Left ventricle myocardium inferior (tissue), 1 donor: ENCODE data around the gene INTS12. TPM values are rescaled to one million over a fixed set of nuclear protein-coding genes. Genes with fewer than 3 reads are reported as not detected.

Source experiments
- DNase-seq: peaks from one replicate; pipeline ENCODE4 v3.0.0-alpha.2; 2020
- H3K27ac ChIP-seq: fragments of 200-600 bp; replicated peaks from 2 replicates; pipeline ENCODE4 v1.8.0; 2021
- H3K27me3 ChIP-seq: fragments of 200-600 bp; 2 replicates; pipeline ENCODE4 v1.8.0; 2021; ENCODE audit warnings: low read depth
- H3K36me3 ChIP-seq: fragments of 200-600 bp; 2 replicates; pipeline ENCODE4 v1.8.0; 2021
- H3K4me1 ChIP-seq: fragments of 200-600 bp; 2 replicates; pipeline ENCODE4 v1.8.0; 2021
- H3K4me3 ChIP-seq: fragments of 200-600 bp; 2 replicates; pipeline ENCODE4 v1.8.0; 2021; ENCODE audit warnings: mild to moderate bottlenecking, moderate library complexity
- H3K9me3 ChIP-seq: fragments of 200-600 bp; replicated peaks from 2 replicates; pipeline ENCODE4 v1.8.0; 2021
- CTCF ChIP-seq: fragments of 200-600 bp; IDR thresholded peaks from 2 replicates; pipeline ENCODE4 v1.8.0; 2021; ENCODE audit warnings: antibody characterized with exemption, mild to moderate bottlenecking, borderline replicate concordance
- intact Hi-C: fragments of 100-400 bp; cut with micrococcal nuclease; formaldehyde crosslinking; loops from one replicate; pipeline ENCODE4 v1.11.0; 2022
- total RNA-seq: library from RNA; stranded (reverse); fragmentation: NEBNext Ultra II Directional; extraction: Animal tissue kit (Norgen Biotek cat#: 25700); gene quantifications from one replicate; pipeline ENCODE4 v1.2.1, GENCODE V29; 2021
- donor health status: DM: no; HTN: yes; CAD: no; lungs with severe emphysema.

The INTS12 gene
- total RNA-seq, 1 donor from 2014 or later, result 20.6 TPM

- H3K36me3 ChIP-seq, result no peaks in the 10 kb centered on the region
- no peak overlapping the region for H3K27ac ChIP-seq
- no peaks in the 10 kb centered on the region for H3K9me3 ChIP-seq
- H3K4me3 ChIP-seq, result no peak overlapping the region
- no peaks in the 10 kb centered on the region for H3K4me1 ChIP-seq
- intact Hi-C loops, result no loop called here
- TF ChIP-seq CTCF, result no peak
- no peak for DNase-seq
- H3K27me3 ChIP-seq, result no peaks in the 10 kb centered on the region
Observed at GRCh38 chr4:105651884-105652283, 56.6 kb downstream of the INTS12 start.

- H3K36me3 ChIP-seq, result no peaks in the 10 kb centered on the region
- DNase-seq, result no peak
- intact Hi-C loops, result no loop called here
- no peaks in the 10 kb centered on the region for H3K27me3 ChIP-seq
- no peak overlapping the region for H3K27ac ChIP-seq
- no peaks in the 10 kb centered on the region for H3K9me3 ChIP-seq
- no peak overlapping the region for H3K4me3 ChIP-seq
- no peaks in the 10 kb centered on the region for H3K4me1 ChIP-seq
- TF ChIP-seq CTCF, result no peak
Observed at GRCh38 chr4:105650190-105650589, 58.3 kb downstream of the INTS12 start.

- H3K36me3 ChIP-seq, result no peaks in the 10 kb centered on the region
- H3K27me3 ChIP-seq, result no peaks in the 10 kb centered on the region
- no peak overlapping the region for H3K4me3 ChIP-seq
- DNase-seq, result no peak
- intact Hi-C loops, result no loop called here
- TF ChIP-seq CTCF, result no peak
- no peak overlapping the region for H3K27ac ChIP-seq
- peaks cover 8% of the 10 kb centered on the region for H3K4me1 ChIP-seq
- no peaks in the 10 kb centered on the region for H3K9me3 ChIP-seq
Observed at GRCh38 chr4:105645440-105645839, 63.0 kb downstream of the INTS12 start.

- Histone ChIP-seq H3K9me3 (no peaks in the 10 kb centered on the region), H3K27ac (no peak overlapping the region), H3K4me1 (peaks cover 8% of the 10 kb centered on the region), H3K4me3 (no peak overlapping the region), H3K27me3 (no peaks in the 10 kb centered on the region), H3K36me3 (no peaks in the 10 kb centered on the region)
- TF ChIP-seq CTCF, result no peak
- intact Hi-C loops, result no loop called here
- DNase-seq, result no peak
Observed at GRCh38 chr4:105644257-105644656, 64.2 kb downstream of the INTS12 start.

GRCh38 chr4:105641845-105642244 lies 66.6 kb downstream of the INTS12 start:
- Histone ChIP-seq H3K4me3 (no peak overlapping the region), H3K4me1 (peaks cover 23% of the 10 kb centered on the region), H3K9me3 (no peaks in the 10 kb centered on the region), H3K36me3 (no peaks in the 10 kb centered on the region), H3K27me3 (no peaks in the 10 kb centered on the region), H3K27ac (no peak overlapping the region)
- intact Hi-C loops, result no loop called here
- TF ChIP-seq CTCF, result no peak
- DNase-seq, result no peak
